ENCODE data around the gene XCR1.

DNA sequence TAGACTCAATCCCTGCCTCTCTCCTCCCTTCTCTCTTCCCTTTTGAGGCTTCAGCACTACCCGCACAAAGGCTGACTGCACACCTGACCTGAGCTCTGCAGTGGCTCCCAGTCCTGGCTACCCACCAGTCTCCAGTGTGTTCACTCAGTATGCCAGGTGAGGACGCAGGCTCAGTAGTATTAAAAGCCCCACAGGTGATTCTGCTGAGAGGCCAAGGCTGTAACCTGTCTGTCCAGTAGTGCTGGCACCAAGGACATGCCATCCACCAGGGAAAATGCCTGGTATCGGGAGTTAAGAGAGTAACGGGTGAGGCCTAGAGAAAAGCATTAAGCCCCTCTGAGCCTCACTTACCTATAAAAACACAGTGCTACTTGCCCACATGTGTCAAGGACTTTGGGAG, 52.6 kb downstream of the XCR1 start:
- TF ChIP-seq, protein P1, sequence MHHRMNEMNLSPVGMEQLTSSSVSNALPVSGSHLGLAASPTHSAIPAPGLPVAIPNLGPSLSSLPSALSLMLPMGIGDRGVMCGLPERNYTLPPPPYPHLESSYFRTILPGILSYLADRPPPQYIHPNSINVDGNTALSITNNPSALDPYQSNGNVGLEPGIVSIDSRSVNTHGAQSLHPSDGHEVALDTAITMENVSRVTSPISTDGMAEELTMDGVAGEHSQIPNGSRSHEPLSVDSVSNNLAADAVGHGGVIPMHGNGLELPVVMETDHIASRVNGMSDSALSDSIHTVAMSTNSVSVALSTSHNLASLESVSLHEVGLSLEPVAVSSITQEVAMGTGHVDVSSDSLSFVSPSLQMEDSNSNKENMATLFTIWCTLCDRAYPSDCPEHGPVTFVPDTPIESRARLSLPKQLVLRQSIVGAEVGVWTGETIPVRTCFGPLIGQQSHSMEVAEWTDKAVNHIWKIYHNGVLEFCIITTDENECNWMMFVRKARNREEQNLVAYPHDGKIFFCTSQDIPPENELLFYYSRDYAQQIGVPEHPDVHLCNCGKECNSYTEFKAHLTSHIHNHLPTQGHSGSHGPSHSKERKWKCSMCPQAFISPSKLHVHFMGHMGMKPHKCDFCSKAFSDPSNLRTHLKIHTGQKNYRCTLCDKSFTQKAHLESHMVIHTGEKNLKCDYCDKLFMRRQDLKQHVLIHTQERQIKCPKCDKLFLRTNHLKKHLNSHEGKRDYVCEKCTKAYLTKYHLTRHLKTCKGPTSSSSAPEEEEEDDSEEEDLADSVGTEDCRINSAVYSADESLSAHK (tag by site-specific recombination; IDR thresholded peaks at IDR 0.05): no peak
- TF ChIP-seq CTCF (tag by site-specific recombination; IDR thresholded peaks at IDR 0.05) (no peak), ZNF155 (tag by site-specific recombination; IDR thresholded peaks at IDR 0.05) (no peak), ZNF707 (tag by site-specific recombination; IDR thresholded peaks at IDR 0.05) (no peak), ZNF549 (tag by site-specific recombination; IDR thresholded peaks at IDR 0.05) (no peak), ZNF140 (tag by site-specific recombination; IDR thresholded peaks at IDR 0.05) (no peak), YY1 (tag by site-specific recombination; IDR thresholded peaks at IDR 0.05) (no peak), ZNF555 (tag by site-specific recombination; conservative IDR thresholded peaks at IDR 0.05) (no peak)

All from HEK293 (cell line).